WTC11 (cell line): ENCODE data around the gene EBF3. TPM values are rescaled to one million over a fixed set of nuclear protein-coding genes. Genes with fewer than 3 reads are reported as not detected.

ENCODE experiments used
- ATAC-seq: fragments of 200-7000 bp; cut with Tn5 transposase; 2 replicates; pipeline ENCODE4 v1.10.0; 2021; ENCODE audit warnings: mild to moderate bottlenecking, moderate library complexity
- CTCF ChIA-PET: fragments of 300-600 bp; sonication (Branson Sonifier 250); formaldehyde crosslinking; loops from one replicate; lab custom pipeline; 2021; ENCODE audit warnings: antibody characterized with exemption; lab: Charles Lee
- POLR2A ChIA-PET: fragments of 350-600 bp; sonication (Branson Sonifier 250); formaldehyde crosslinking; loops from one replicate; lab custom pipeline; 2021; ENCODE audit warnings: antibody characterized with exemption; lab: Charles Lee
- DNase-seq: peaks from one replicate; pipeline ENCODE4 v3.0.0; 2021; ENCODE audit warnings: low spot score
- H3K27ac Mint-ChIP-seq: 2 replicates; pipeline ENCODE4 v1.8.0; 2021; ENCODE audit warnings: mixed read lengths
- H3K27me3 Mint-ChIP-seq: 2 replicates; pipeline ENCODE4 v1.8.0; 2021; ENCODE audit warnings: low read depth, mild to moderate bottlenecking, moderate library complexity, mixed read lengths
- H3K36me3 Mint-ChIP-seq: 2 replicates; pipeline ENCODE4 v1.8.0; 2021; ENCODE audit warnings: mixed read lengths
- H3K4me1 Mint-ChIP-seq: 2 replicates; pipeline ENCODE4 v1.8.0; 2022; ENCODE audit warnings: mixed read lengths
- H3K4me3 Mint-ChIP-seq: 2 replicates; pipeline ENCODE4 v1.8.0; 2021; ENCODE audit warnings: mild to moderate bottlenecking, moderate library complexity, mixed read lengths
- H3K9me3 Mint-ChIP-seq: 2 replicates; pipeline ENCODE4 v1.8.0; 2021; ENCODE audit warnings: mixed read lengths
- AR ChIP-seq: fragments of 250-450 bp; sonication (Bioruptor Pico); IDR thresholded peaks from 2 replicates; pipeline ENCODE4 v1.9.0; 2021; ENCODE audit warnings: mild to moderate bottlenecking
- CBFB ChIP-seq: sonication (generic); formaldehyde crosslinking; IDR thresholded peaks from 2 replicates; pipeline ENCODE4 v1.8.1; 2022; ENCODE audit warnings: mild to moderate bottlenecking, low read depth, missing genetic modification reagents
- EMX1 ChIP-seq: fragments of 250-450 bp; sonication (Bioruptor Pico); IDR thresholded peaks from 2 replicates; pipeline ENCODE4 v1.8.0; 2021; ENCODE audit warnings: mild to moderate bottlenecking
- ETV6 ChIP-seq: sonication (generic); formaldehyde crosslinking; IDR thresholded peaks from 2 replicates; pipeline ENCODE4 v1.8.1; 2022; ENCODE audit warnings: mild to moderate bottlenecking, missing genetic modification reagents
- FOXK1 ChIP-seq: sonication (generic); formaldehyde crosslinking; IDR thresholded peaks from 2 replicates; pipeline ENCODE4 v1.8.0; 2022; ENCODE audit warnings: mild to moderate bottlenecking, moderate library complexity, missing genetic modification reagents
- GABPB1 ChIP-seq: sonication (generic); formaldehyde crosslinking; IDR thresholded peaks from 2 replicates; pipeline ENCODE4 v1.8.1; 2023; ENCODE audit warnings: mild to moderate bottlenecking, missing genetic modification reagents
- GRHL2 ChIP-seq: fragments of 250-450 bp; sonication (Bioruptor Pico); IDR thresholded peaks from 2 replicates; pipeline ENCODE4 v1.8.0; 2022; ENCODE audit warnings: mild to moderate bottlenecking, moderate library complexity; ENCODE audit not compliant: insufficient replicate concordance, severe bottlenecking
- GTF2I ChIP-seq: fragments of 250-450 bp; sonication (Bioruptor Pico); conservative IDR thresholded peaks from 2 replicates; pipeline ENCODE4 v1.4.0; 2021; ENCODE audit warnings: mild to moderate bottlenecking
- JAZF1 ChIP-seq: fragments of 250-450 bp; sonication (Bioruptor Pico); IDR thresholded peaks from 2 replicates; pipeline ENCODE4 v1.9.0; 2021; ENCODE audit warnings: moderate library complexity, mild to moderate bottlenecking, inconsistent platforms
- JUN ChIP-seq: sonication (generic); formaldehyde crosslinking; IDR thresholded peaks from 2 replicates; pipeline ENCODE4 v1.8.0; 2023; ENCODE audit warnings: mild to moderate bottlenecking, missing genetic modification reagents
- MYBL2 ChIP-seq: sonication (generic); formaldehyde crosslinking; IDR thresholded peaks from 2 replicates; pipeline ENCODE4 v1.8.1; 2023; ENCODE audit warnings: mild to moderate bottlenecking, moderate library complexity, missing genetic modification reagents
- NFATC4 ChIP-seq: fragments of 250-450 bp; sonication (Bioruptor Pico); IDR thresholded peaks from 2 replicates; pipeline ENCODE4 v1.9.0; 2021; ENCODE audit warnings: mild to moderate bottlenecking
- NR1H2 ChIP-seq: sonication (generic); formaldehyde crosslinking; IDR thresholded peaks from 2 replicates; pipeline ENCODE4 v1.9.0; 2021; ENCODE audit warnings: mild to moderate bottlenecking, moderate library complexity, missing genetic modification reagents
- NR2C2 ChIP-seq: sonication (generic); formaldehyde crosslinking; IDR thresholded peaks from 2 replicates; pipeline ENCODE4 v1.8.0; 2022; ENCODE audit warnings: mild to moderate bottlenecking, missing genetic modification reagents
- PREB ChIP-seq: sonication (generic); formaldehyde crosslinking; IDR thresholded peaks from 2 replicates; pipeline ENCODE4 v1.8.1; 2022; ENCODE audit warnings: mild to moderate bottlenecking, missing genetic modification reagents, moderate library complexity, borderline replicate concordance
- TCF7 ChIP-seq: sonication (generic); formaldehyde crosslinking; IDR thresholded peaks from 2 replicates; pipeline ENCODE4 v1.8.0; 2022; ENCODE audit warnings: mild to moderate bottlenecking, low read depth, missing genetic modification reagents, moderate library complexity
- ZNF121 ChIP-seq: sonication (generic); formaldehyde crosslinking; IDR thresholded peaks from 2 replicates; pipeline ENCODE4 v1.8.0; 2023; ENCODE audit warnings: missing genetic modification reagents
- ZNF219 ChIP-seq: sonication (generic); formaldehyde crosslinking; IDR thresholded peaks from 2 replicates; pipeline ENCODE4 v1.8.0; 2023; ENCODE audit warnings: missing genetic modification reagents, mild to moderate bottlenecking, borderline replicate concordance
- ZNF423 ChIP-seq: fragments of 250-450 bp; sonication (Bioruptor Pico); IDR thresholded peaks from 2 replicates; pipeline ENCODE4 v2.1.2; 2022; ENCODE audit warnings: mild to moderate bottlenecking, moderate library complexity
- total RNA-seq: library from RNA; stranded (reverse); gene quantifications from 3 replicates; pipeline ENCODE4 v1.2.3, GENCODE V29; 2021
- TF ChIP-seq, protein P1 (sequence below): sonication (generic); formaldehyde crosslinking; IDR thresholded peaks from 2 replicates; pipeline ENCODE4 v1.8.0; 2022; ENCODE audit warnings: mild to moderate bottlenecking, missing genetic modification reagents
- TF ChIP-seq, protein P2 (sequence below): fragments of 200-600 bp; IDR thresholded peaks from 2 replicates; pipeline ENCODE4 v1.8.0; 2022; ENCODE audit warnings: antibody characterized with exemption
- TF ChIP-seq, protein P3 (sequence below): sonication (generic); formaldehyde crosslinking; IDR thresholded peaks from 2 replicates; pipeline ENCODE4 v1.8.0; 2022; ENCODE audit warnings: mild to moderate bottlenecking, missing genetic modification reagents

The EBF3 gene
- total RNA-seq, 1 experiment from 2014 or later, result 1.2 TPM

DNA sequence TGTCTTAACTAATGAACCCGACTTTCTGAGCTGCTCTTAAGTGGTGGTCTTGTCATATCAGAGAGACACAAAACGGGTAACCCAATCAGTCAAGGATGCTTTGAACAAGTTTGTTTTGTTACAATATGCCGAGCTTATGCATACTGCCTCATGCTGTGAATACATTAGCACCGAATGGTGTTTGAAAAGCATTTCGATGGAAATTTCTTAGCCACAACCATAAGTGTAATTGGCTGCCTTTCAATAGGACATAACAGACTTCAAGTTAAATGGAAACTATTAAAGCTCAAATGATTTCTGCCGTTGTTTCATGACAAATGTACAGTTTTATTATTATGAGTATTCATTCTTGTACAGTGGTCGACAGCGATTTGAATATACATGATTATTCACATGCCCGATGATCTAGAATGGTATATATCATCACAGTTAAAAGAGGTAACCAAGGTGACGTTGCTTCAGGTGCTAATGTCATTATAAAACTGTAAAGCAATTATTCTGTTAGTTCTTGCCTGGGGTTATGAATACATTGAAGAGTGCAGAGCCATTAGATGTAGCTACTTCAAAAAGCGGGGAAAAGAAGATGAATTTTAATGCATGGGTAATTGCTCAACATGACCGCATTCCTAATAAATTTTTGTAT is 118.8 kb downstream of the EBF3 start:
- ATAC-seq (no peak), DNase-seq (no peak)
- H3K27me3 Mint-ChIP-seq, result no peaks in the 10 kb centered on the region
- CTCF ChIA-PET, result interaction anchor here (0.6 to 1.3 kb wide), 2 partner anchors 44 to 77 kb away, joined by 4 read pairs; no protein-coding TSS in a partner anchor
- H3K4me3 Mint-ChIP-seq, result no peak overlapping the region
- H3K36me3 Mint-ChIP-seq, result no peaks in the 10 kb centered on the region
- H3K27ac Mint-ChIP-seq, result no peak overlapping the region
- TF ChIP-seq GABPB1 (CRISPR knock-in tag), result no peak
- no peak for TF ChIP-seq ZNF219 (CRISPR knock-in tag)
- no peak for TF ChIP-seq FOXK1 (CRISPR knock-in tag)
- TF ChIP-seq AR (CRISPR knock-in tag), result no peak
- TF ChIP-seq TCF7 (CRISPR knock-in tag), result no peak
- TF ChIP-seq, all 79 proteins: peak for 0
- H3K4me1 Mint-ChIP-seq, result peaks cover 28% of the 10 kb centered on the region
- POLR2A ChIA-PET, result no interaction called here
- H3K9me3 Mint-ChIP-seq, result no peaks in the 10 kb centered on the region

GRCh38 chr10:129844216-129844766 is 119.8 kb downstream of the EBF3 start:
- TF ChIP-seq PREB (CRISPR knock-in tag), result no peak
- no peak for TF ChIP-seq JUN
- no peak for TF ChIP-seq EMX1 (CRISPR knock-in tag)
- no peak for TF ChIP-seq GTF2I (CRISPR knock-in tag)
- TF ChIP-seq, protein P1, sequence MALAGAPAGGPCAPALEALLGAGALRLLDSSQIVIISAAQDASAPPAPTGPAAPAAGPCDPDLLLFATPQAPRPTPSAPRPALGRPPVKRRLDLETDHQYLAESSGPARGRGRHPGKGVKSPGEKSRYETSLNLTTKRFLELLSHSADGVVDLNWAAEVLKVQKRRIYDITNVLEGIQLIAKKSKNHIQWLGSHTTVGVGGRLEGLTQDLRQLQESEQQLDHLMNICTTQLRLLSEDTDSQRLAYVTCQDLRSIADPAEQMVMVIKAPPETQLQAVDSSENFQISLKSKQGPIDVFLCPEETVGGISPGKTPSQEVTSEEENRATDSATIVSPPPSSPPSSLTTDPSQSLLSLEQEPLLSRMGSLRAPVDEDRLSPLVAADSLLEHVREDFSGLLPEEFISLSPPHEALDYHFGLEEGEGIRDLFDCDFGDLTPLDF (CRISPR knock-in tag), result no peak
- no peak for TF ChIP-seq CBFB
- TF ChIP-seq ZNF121 (CRISPR knock-in tag), result no peak
- no peak for TF ChIP-seq NFATC4
- no peak for TF ChIP-seq ZNF423
- TF ChIP-seq NR2C2, result no peak
- no peak for TF ChIP-seq MYBL2
- TF ChIP-seq, protein P2, sequence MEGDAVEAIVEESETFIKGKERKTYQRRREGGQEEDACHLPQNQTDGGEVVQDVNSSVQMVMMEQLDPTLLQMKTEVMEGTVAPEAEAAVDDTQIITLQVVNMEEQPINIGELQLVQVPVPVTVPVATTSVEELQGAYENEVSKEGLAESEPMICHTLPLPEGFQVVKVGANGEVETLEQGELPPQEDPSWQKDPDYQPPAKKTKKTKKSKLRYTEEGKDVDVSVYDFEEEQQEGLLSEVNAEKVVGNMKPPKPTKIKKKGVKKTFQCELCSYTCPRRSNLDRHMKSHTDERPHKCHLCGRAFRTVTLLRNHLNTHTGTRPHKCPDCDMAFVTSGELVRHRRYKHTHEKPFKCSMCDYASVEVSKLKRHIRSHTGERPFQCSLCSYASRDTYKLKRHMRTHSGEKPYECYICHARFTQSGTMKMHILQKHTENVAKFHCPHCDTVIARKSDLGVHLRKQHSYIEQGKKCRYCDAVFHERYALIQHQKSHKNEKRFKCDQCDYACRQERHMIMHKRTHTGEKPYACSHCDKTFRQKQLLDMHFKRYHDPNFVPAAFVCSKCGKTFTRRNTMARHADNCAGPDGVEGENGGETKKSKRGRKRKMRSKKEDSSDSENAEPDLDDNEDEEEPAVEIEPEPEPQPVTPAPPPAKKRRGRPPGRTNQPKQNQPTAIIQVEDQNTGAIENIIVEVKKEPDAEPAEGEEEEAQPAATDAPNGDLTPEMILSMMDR, result no peak
- TF ChIP-seq NR1H2 (CRISPR knock-in tag), result no peak
- TF ChIP-seq, protein P3, sequence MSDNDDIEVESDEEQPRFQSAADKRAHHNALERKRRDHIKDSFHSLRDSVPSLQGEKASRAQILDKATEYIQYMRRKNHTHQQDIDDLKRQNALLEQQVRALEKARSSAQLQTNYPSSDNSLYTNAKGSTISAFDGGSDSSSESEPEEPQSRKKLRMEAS (CRISPR knock-in tag), result no peak
- no peak for TF ChIP-seq JAZF1 (CRISPR knock-in tag)
- TF ChIP-seq GRHL2 (CRISPR knock-in tag), result no peak
- no peak for TF ChIP-seq ETV6 (CRISPR knock-in tag)
- H3K4me1 Mint-ChIP-seq, result peaks cover 28% of the 10 kb centered on the region
- H3K4me3 Mint-ChIP-seq, result no peak overlapping the region
- DNase-seq (no peak), ATAC-seq (no peak)
- CTCF ChIA-PET, result interaction anchor here (0.6 to 1.3 kb wide), 4 partner anchors 8 to 76 kb away, joined by 3 to 4 read pairs (median 4); no protein-coding TSS in a partner anchor
- H3K36me3 Mint-ChIP-seq, result no peaks in the 10 kb centered on the region
- no peaks in the 10 kb centered on the region for H3K27me3 Mint-ChIP-seq
- H3K9me3 Mint-ChIP-seq, result no peaks in the 10 kb centered on the region
- POLR2A ChIA-PET, result no interaction called here
- no peak overlapping the region for H3K27ac Mint-ChIP-seq
